B cell (primary cell): Measurements from ENCODE around the gene RFXAP. TPM values are rescaled to one million over a fixed set of nuclear protein-coding genes. Genes with fewer than 3 reads are reported as not detected.

ENCODE experiments used
- ATAC-seq: fragments of 200-7000 bp; cut with Tn5 transposase; one replicate; pipeline ENCODE4 v1.10.0; 2021; ENCODE audit warnings: low read depth, mild to moderate bottlenecking, moderate number of reproducible peaks, moderate library complexity
- CTCF ChIA-PET: fragments of 350-600 bp; sonication (Branson Sonifier 250); formaldehyde crosslinking; loops from one replicate; lab custom pipeline; 2021; ENCODE audit warnings: antibody characterized with exemption, inconsistent platforms; lab: Charles Lee
- POLR2A ChIA-PET: fragments of 350-600 bp; sonication (Branson Sonifier 250); formaldehyde crosslinking; loops from one replicate; lab custom pipeline; 2021; ENCODE audit warnings: antibody characterized with exemption; lab: Charles Lee
- DNase-seq: peaks from one replicate; pipeline ENCODE4 v3.0.0; 2013
- H2AFZ ChIP-seq: 2 replicates; pipeline ENCODE4 v1.6.1; 2012; ENCODE audit warnings: mild to moderate bottlenecking, low read depth, low read length; ENCODE audit not compliant: insufficient read depth, poor library complexity, severe bottlenecking
- H3K27ac ChIP-seq, 2 donors: 1 replicate in 1 of 2; 2 replicates in 1 of 2; pipeline ENCODE4 v1.5.1; 2012 to 2013; ENCODE audit warnings: low read length in 2 of 2, mild to moderate bottlenecking in 2 of 2, moderate library complexity in 1 of 2
- H3K27me3 ChIP-seq, 4 experiments: fragments of 200-600 bp in 1 of 4; sonication (generic) in 1 of 4; replicated peaks in 1 of 4; 1 replicate in 2 of 4; 2 replicates in 2 of 4; pipeline versions ENCODE4 v1.6.1 to v1.7.0; 2013 to 2016; ENCODE audit warnings: low read length in 3 of 4, mild to moderate bottlenecking in 2 of 4, mixed read lengths in 1 of 4, moderate library complexity in 1 of 4; ENCODE audit not compliant: insufficient read depth in 4 of 4, control insufficient read depth in 3 of 4; ENCODE audit errors: control extremely low read depth in 1 of 4
- H3K36me3 ChIP-seq, 2 experiments: replicated peaks in 1 of 2; 1 replicate in 1 of 2; 2 replicates in 1 of 2; pipeline versions ENCODE4 v1.6.1 to v1.7.1; 2013; ENCODE audit warnings: low read length in 1 of 2; ENCODE audit not compliant: insufficient read depth in 2 of 2, control insufficient read depth in 1 of 2; ENCODE audit errors: control extremely low read depth in 1 of 2, extremely low read depth in 1 of 2
- H3K4me1 ChIP-seq, 2 donors: fragments of 200-600 bp in 1 of 2; sonication (generic) in 1 of 2; 1 replicate in 1 of 2; 2 replicates in 1 of 2; pipeline versions ENCODE4 v1.5.1 to v1.6.1; 2013 to 2017; ENCODE audit warnings: low read length in 2 of 2; ENCODE audit not compliant: control insufficient read depth in 2 of 2, insufficient read depth in 2 of 2
- H3K4me2 ChIP-seq: replicated peaks from 2 replicates; pipeline ENCODE3; 2012; ENCODE audit warnings: mild to moderate bottlenecking, low read depth, low read length; ENCODE audit not compliant: poor library complexity, severe bottlenecking
- H3K4me3 ChIP-seq, 5 experiments: fragments of 200-600 bp in 1 of 5; sonication (generic) in 1 of 5; 1 replicate in 3 of 5; 2 replicates in 2 of 5; pipeline versions ENCODE4 v1.5.1 to v1.7.0; 2011 to 2016; ENCODE audit warnings: low read length in 4 of 5, mild to moderate bottlenecking in 4 of 5, low read depth in 2 of 5, control low read depth in 1 of 5, moderate library complexity in 1 of 5; ENCODE audit not compliant: insufficient read depth in 1 of 5; ENCODE audit errors: control extremely low read depth in 1 of 5, extremely low read depth in 1 of 5
- H3K79me2 ChIP-seq: fragments of 200-600 bp; sonication (generic); one replicate; pipeline ENCODE4 v1.6.0; 2016; ENCODE audit warnings: low read length; ENCODE audit not compliant: control insufficient read depth, insufficient read depth
- H3K9ac ChIP-seq: fragments of 200-600 bp; sonication (generic); 2 replicates; pipeline ENCODE4 v1.6.1; 2017; ENCODE audit warnings: mild to moderate bottlenecking, low read length, moderate library complexity
- H3K9me3 ChIP-seq, 3 donors: one replicate each; pipeline versions ENCODE4 v1.6.1 to v1.7.1; 2013; ENCODE audit warnings: low read length in 2 of 3; ENCODE audit not compliant: control insufficient read depth in 2 of 3, insufficient read depth in 1 of 3; ENCODE audit errors: control extremely low read depth in 1 of 3
- H4K20me1 ChIP-seq: 2 replicates; pipeline ENCODE4 v1.6.0; 2012; ENCODE audit warnings: mild to moderate bottlenecking, low read length; ENCODE audit not compliant: insufficient read depth, control insufficient read depth, poor library complexity, severe bottlenecking
- H3K27ac Mint-ChIP-seq: one replicate; pipeline ENCODE4 v1.8.0; 2021; ENCODE audit warnings: mixed read lengths
- H3K27me3 Mint-ChIP-seq: one replicate; pipeline ENCODE4 v1.8.0; 2021; ENCODE audit warnings: mixed read lengths
- H3K4me1 Mint-ChIP-seq: one replicate; pipeline ENCODE4 v1.8.0; 2021; ENCODE audit warnings: mixed read lengths
- H3K4me3 Mint-ChIP-seq: one replicate; pipeline ENCODE4 v1.8.0; 2021; ENCODE audit warnings: mixed read lengths
- H3K9me3 Mint-ChIP-seq: one replicate; pipeline ENCODE4 v1.8.0; 2022; ENCODE audit warnings: mixed read lengths; ENCODE audit not compliant: insufficient read depth
- EZH2 ChIP-seq: IDR thresholded peaks from 2 replicates; pipeline ENCODE4 v1.6.1; 2012; ENCODE audit warnings: borderline replicate concordance, low read depth, mild to moderate bottlenecking, moderate library complexity, low read length; ENCODE audit not compliant: insufficient read depth, poor library complexity, severe bottlenecking
- WGBS: methylation state at CpG from one replicate; pipeline ENCODE4 v1.1.5; 2013; ENCODE audit warnings: missing lambda C conversion rate; ENCODE audit not compliant: insufficient coverage; 5-methylcytosine and 5-hydroxymethylcytosine counted together
- intact Hi-C: fragments of 100-400 bp; cut with micrococcal nuclease; formaldehyde crosslinking; loops from one replicate; pipeline ENCODE4 v1.10.0; 2022
- polyA plus RNA-seq: library from polyadenylated mRNA; depleted of rRNA; stranded (reverse); fragments of >200 nt; gene quantifications from 2 replicates; pipeline ENCODE4 v1.2.3, GENCODE V29; 2012
- total RNA-seq, 2 donors: library from RNA; stranded (reverse); fragments of 120-200 nt in 1 of 2; gene quantifications; 1 replicate in 1 of 2; 2 replicates in 1 of 2; pipeline versions ENCODE4 v1.2.3 to v1.2.4, GENCODE V29; 2013 to 2022
- TF ChIP-seq, protein P1 (sequence below): fragments of 200-600 bp; IDR thresholded peaks from one replicate; pipeline ENCODE4 v1.8.0; 2022; ENCODE audit warnings: antibody characterized with exemption, mild to moderate bottlenecking

Gene RFXAP
- total and polyA plus RNA-seq, 2 donors (not counting 1 experiment from before 2014, with no cell fraction given): 6.6 to 13.5 TPM

- no peak overlapping the region for H2AFZ ChIP-seq
- peaks cover 33% of the 10 kb centered on the region for H3K27me3 Mint-ChIP-seq
Measured at GRCh38 chr13:36787181-36787580, 31.8 kb upstream of the RFXAP start.

DNA sequence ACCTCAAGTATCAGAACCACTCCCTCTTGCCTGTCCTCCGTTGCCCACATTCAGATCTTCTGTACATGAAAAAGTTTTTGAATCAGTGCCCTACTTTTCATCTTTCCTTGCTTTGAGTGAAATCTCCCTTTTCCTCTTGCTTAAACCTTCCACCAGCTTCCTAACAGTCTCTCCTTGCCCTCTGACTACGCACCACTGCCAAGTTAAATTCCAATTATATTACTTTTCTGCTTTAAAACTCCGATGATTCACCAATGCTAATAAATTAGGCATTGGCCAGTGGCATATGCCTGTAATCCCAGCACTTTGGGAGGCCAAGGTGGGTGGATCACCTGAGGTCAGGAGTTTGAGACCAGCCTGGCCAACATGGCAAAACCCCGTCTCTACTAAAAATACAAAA, 30.7 kb upstream of the RFXAP start:
- Histone ChIP-seq H3K27ac (no peak overlapping the region), H4K20me1 (no peaks in the 10 kb centered on the region), H3K4me2 (no peak overlapping the region), H3K4me1 (no peaks in the 10 kb centered on the region), H3K9me3 (no peaks in the 10 kb centered on the region), H3K27me3 (peaks cover 0 to 6% (median 0%) of the 10 kb centered on the region in 4 experiments), H3K36me3 (no peaks in the 10 kb centered on the region), H3K9ac (no peak overlapping the region), H2AFZ (no peak overlapping the region), H3K4me3 (no peak overlapping the region), H3K79me2 (no peaks in the 10 kb centered on the region)
- POLR2A ChIA-PET: no interaction called here
- Mint-ChIP-seq H3K4me1 (peaks cover 1% of the 10 kb centered on the region), H3K27me3 (peaks cover 33% of the 10 kb centered on the region), H3K4me3 (no peak overlapping the region), H3K9me3 (peaks cover 3% of the 10 kb centered on the region), H3K27ac (no peak overlapping the region)
- TF ChIP-seq, protein P1, sequence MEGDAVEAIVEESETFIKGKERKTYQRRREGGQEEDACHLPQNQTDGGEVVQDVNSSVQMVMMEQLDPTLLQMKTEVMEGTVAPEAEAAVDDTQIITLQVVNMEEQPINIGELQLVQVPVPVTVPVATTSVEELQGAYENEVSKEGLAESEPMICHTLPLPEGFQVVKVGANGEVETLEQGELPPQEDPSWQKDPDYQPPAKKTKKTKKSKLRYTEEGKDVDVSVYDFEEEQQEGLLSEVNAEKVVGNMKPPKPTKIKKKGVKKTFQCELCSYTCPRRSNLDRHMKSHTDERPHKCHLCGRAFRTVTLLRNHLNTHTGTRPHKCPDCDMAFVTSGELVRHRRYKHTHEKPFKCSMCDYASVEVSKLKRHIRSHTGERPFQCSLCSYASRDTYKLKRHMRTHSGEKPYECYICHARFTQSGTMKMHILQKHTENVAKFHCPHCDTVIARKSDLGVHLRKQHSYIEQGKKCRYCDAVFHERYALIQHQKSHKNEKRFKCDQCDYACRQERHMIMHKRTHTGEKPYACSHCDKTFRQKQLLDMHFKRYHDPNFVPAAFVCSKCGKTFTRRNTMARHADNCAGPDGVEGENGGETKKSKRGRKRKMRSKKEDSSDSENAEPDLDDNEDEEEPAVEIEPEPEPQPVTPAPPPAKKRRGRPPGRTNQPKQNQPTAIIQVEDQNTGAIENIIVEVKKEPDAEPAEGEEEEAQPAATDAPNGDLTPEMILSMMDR: no peak
- no peak for TF ChIP-seq EZH2
- ATAC-seq: no peak
- DNase-seq: no peak
- intact Hi-C loops: no loop called here
- CTCF ChIA-PET: no interaction called here
- 95% methylated on average over 2 of the region's 4 CpGs for WGBS

More at GRCh38 chr13:36787181-36787580, 31.8 kb upstream of the RFXAP start:
- peaks cover 3% of the 10 kb centered on the region for H3K9me3 Mint-ChIP-seq
- Histone ChIP-seq H3K36me3 (no peaks in the 10 kb centered on the region), H3K4me1 (no peaks in the 10 kb centered on the region), H3K27me3 (peaks cover 0 to 6% (median 0%) of the 10 kb centered on the region in 4 experiments), H4K20me1 (no peaks in the 10 kb centered on the region), H3K79me2 (no peaks in the 10 kb centered on the region), H3K9me3 (no peaks in the 10 kb centered on the region), H3K9ac (no peak overlapping the region), H3K4me3 (no peak overlapping the region), H3K27ac (no peak overlapping the region), H3K4me2 (no peak overlapping the region)
- H3K4me1 Mint-ChIP-seq: peaks cover 1% of the 10 kb centered on the region
- TF ChIP-seq EZH2: no peak
- TF ChIP-seq, protein P1: no peak
- intact Hi-C loops: no loop called here
- ATAC-seq: no peak
- WGBS: 27% methylated on average over 3 of the region's 3 CpGs
- no peak overlapping the region for H3K4me3 Mint-ChIP-seq
- ChIA-PET CTCF (no interaction called here), POLR2A (no interaction called here)
- no peak overlapping the region for H3K27ac Mint-ChIP-seq
- DNase-seq: no peak
